IMR-90 (cell line): ENCODE data around the gene ZNF253. TPM values are rescaled to one million over a fixed set of nuclear protein-coding genes. Genes with fewer than 3 reads are reported as not detected.

Source experiments
- ATAC-seq: fragments of 200-7000 bp; cut with Tn5 transposase; 2 replicates; pipeline ENCODE4 v1.9.1; 2020; ENCODE audit warnings: low read depth, mild to moderate bottlenecking, moderate library complexity
- BruUV-seq: library from RNA; stranded (reverse); fragments of 400-500 nt; replicated peaks from 2 replicates; lab custom pipeline; 2021; lab: Mats Ljungman, UMichigan
- CTCF ChIA-PET: fragments of 300-600 bp; formaldehyde crosslinking; extraction: SDS; loops from one replicate; lab custom pipeline; 2021; ENCODE audit warnings: antibody characterized with exemption; lab: Yijun Ruan, JAX
- POLR2A ChIA-PET: fragments of 300-600 bp; sonication (Branson Sonifier 250); formaldehyde crosslinking; loops from one replicate; lab custom pipeline; 2022; ENCODE audit warnings: antibody characterized with exemption; ENCODE audit not compliant: unreplicated experiment; lab: Charles Lee
- DNase-seq: peaks from one replicate; pipeline ENCODE4 v3.0.0; 2013
- H2AFZ ChIP-seq: replicated peaks from 2 replicates; pipeline ENCODE3; 2013; ENCODE audit warnings: low read length, mild to moderate bottlenecking; ENCODE audit not compliant: poor library complexity
- H2AK5ac ChIP-seq: 2 replicates; pipeline ENCODE4 v1.6.1; 2013; ENCODE audit warnings: low read depth, low read length, inconsistent platforms
- H2AK9ac ChIP-seq: replicated peaks from 2 replicates; pipeline ENCODE3; 2013; ENCODE audit warnings: mild to moderate bottlenecking, low read depth, low read length, moderate library complexity; ENCODE audit not compliant: poor library complexity
- H2BK120ac ChIP-seq: 2 replicates; pipeline ENCODE4 v1.6.1; 2013; ENCODE audit warnings: low read depth, low read length, inconsistent platforms
- H2BK15ac ChIP-seq: 3 replicates; pipeline ENCODE4 v1.6.1; 2013; ENCODE audit warnings: low read depth, low read length, inconsistent platforms
- H2BK20ac ChIP-seq: 2 replicates; pipeline ENCODE4 v1.6.1; 2013; ENCODE audit warnings: low read depth, mild to moderate bottlenecking, inconsistent platforms, low read length, moderate library complexity
- H2BK5ac ChIP-seq: 2 replicates; pipeline ENCODE4 v1.6.1; 2013; ENCODE audit warnings: mild to moderate bottlenecking, low read depth, low read length, inconsistent platforms; ENCODE audit not compliant: poor library complexity, severe bottlenecking
- H3K14ac ChIP-seq: replicated peaks from 2 replicates; pipeline ENCODE4 v1.6.1; 2013; ENCODE audit warnings: low read depth, low read length, inconsistent platforms
- H3K18ac ChIP-seq: 2 replicates; pipeline ENCODE4 v1.6.1; 2013; ENCODE audit warnings: low read depth, low read length, control low read depth
- H3K23ac ChIP-seq: 2 replicates; pipeline ENCODE4 v1.6.1; 2013; ENCODE audit warnings: low read depth, low read length, inconsistent platforms
- H3K27ac ChIP-seq: 2 replicates; pipeline ENCODE4 v1.5.1; 2013; ENCODE audit warnings: mild to moderate bottlenecking, control low read depth, low read length; ENCODE audit not compliant: insufficient read depth
- H3K27me3 ChIP-seq: 2 replicates; pipeline ENCODE4 v1.6.1; 2013; ENCODE audit warnings: low read length; ENCODE audit not compliant: control insufficient read depth, insufficient read depth
- H3K36me3 ChIP-seq: 2 replicates; pipeline ENCODE4 v1.6.1; 2013; ENCODE audit warnings: low read length, mixed read lengths; ENCODE audit not compliant: control insufficient read depth, insufficient read depth
- H3K4ac ChIP-seq: 2 replicates; pipeline ENCODE4 v1.6.1; 2013; ENCODE audit warnings: low read depth, low read length, inconsistent platforms
- H3K4me1 ChIP-seq: 2 replicates; pipeline ENCODE4 v1.6.1; 2013; ENCODE audit warnings: low read length, mixed read lengths; ENCODE audit not compliant: control insufficient read depth, insufficient read depth
- H3K4me2 ChIP-seq: 2 replicates; pipeline ENCODE4 v1.6.1; 2013; ENCODE audit warnings: low read depth, mild to moderate bottlenecking, control low read depth, low read length, moderate library complexity
- H3K4me3 ChIP-seq: 2 replicates; pipeline ENCODE4 v1.5.1; 2013; ENCODE audit warnings: low read depth, mild to moderate bottlenecking, control low read depth, low read length, moderate library complexity; ENCODE audit not compliant: insufficient read depth
- H3K56ac ChIP-seq: 2 replicates; pipeline ENCODE4 v1.6.1; 2013; ENCODE audit warnings: low read length, inconsistent platforms; ENCODE audit not compliant: insufficient read depth; ENCODE audit errors: extremely low read depth
- H3K79me1 ChIP-seq, 2 experiments: 2 replicates each; pipeline ENCODE4 v1.6.1; 2013; ENCODE audit warnings: low read length in 2 of 2, inconsistent platforms in 1 of 2, low read depth in 1 of 2
- H3K9ac ChIP-seq: 2 replicates; pipeline ENCODE4 v1.6.1; 2013; ENCODE audit warnings: low read depth, low read length, control low read depth
- H3K9me1 ChIP-seq: 2 replicates; pipeline ENCODE4 v1.6.1; 2013; ENCODE audit warnings: low read length, inconsistent platforms; ENCODE audit not compliant: insufficient read depth
- H3K9me3 ChIP-seq: 2 replicates; pipeline ENCODE4 v1.6.1; 2013; ENCODE audit warnings: low read length; ENCODE audit not compliant: control insufficient read depth, insufficient read depth
- H4K20me1 ChIP-seq: 2 replicates; pipeline ENCODE4 v1.6.1; 2013; ENCODE audit warnings: low read length, inconsistent platforms; ENCODE audit not compliant: insufficient read depth
- H4K5ac ChIP-seq: 2 replicates; pipeline ENCODE4 v1.6.1; 2013; ENCODE audit warnings: mild to moderate bottlenecking, low read depth, low read length, control low read depth
- H4K8ac ChIP-seq, 2 experiments: 2 replicates each; pipeline ENCODE4 v1.6.1; 2013; ENCODE audit warnings: low read depth in 2 of 2, low read length in 2 of 2, control low read depth in 1 of 2, inconsistent platforms in 1 of 2
- H4K91ac ChIP-seq: 2 replicates; pipeline ENCODE4 v1.6.1; 2013; ENCODE audit warnings: low read depth, low read length, inconsistent platforms; ENCODE audit not compliant: insufficient read depth
- FOS ChIP-seq: fragments of 150-350 bp; IDR thresholded peaks from 2 replicates; pipeline ENCODE4 v1.6.1; 2016; ENCODE audit warnings: low read depth, low read length
- RAD21 ChIP-seq: IDR thresholded peaks from 2 replicates; pipeline ENCODE4 v1.6.1; 2012; ENCODE audit warnings: low read length, improper control_type of control experiment
- RCOR1 ChIP-seq: IDR thresholded peaks from 2 replicates; pipeline ENCODE4 v1.6.1; 2012; ENCODE audit warnings: mild to moderate bottlenecking, low read length, improper control_type of control experiment; ENCODE audit not compliant: insufficient replicate concordance
- WGBS, 2 experiments: methylation state at CpG; one replicate each; pipeline versions ENCODE4 v1.1.5 to v1.1.7; 2013; ENCODE audit warnings: missing lambda C conversion rate in 2 of 2; ENCODE audit not compliant: insufficient read length in 1 of 2; ENCODE audit errors: extremely low coverage in 2 of 2; 5-methylcytosine and 5-hydroxymethylcytosine counted together
- dilution Hi-C: fragments of 300-500 bp; cut with HindIII; formaldehyde crosslinking; loops from one replicate; pipeline ENCODE4 v1.14.3; 2018; ENCODE audit warnings: low sequenced_read_pairs; ENCODE audit not compliant: unreplicated experiment
- in situ Hi-C: fragments of 300-500 bp; cut with MboI; formaldehyde crosslinking; loops from 3 replicates; pipeline ENCODE4 v1.14.3; 2019; ENCODE audit warnings: low sequenced_read_pairs, inconsistent platforms, mixed read lengths
- intact Hi-C: fragments of 100-400 bp; cut with micrococcal nuclease; formaldehyde crosslinking; loops from 2 replicates; pipeline ENCODE4 v1.10.0; 2022
- polyA plus RNA-seq, 3 experiments: library from polyadenylated mRNA; depleted of rRNA; stranded (reverse); fragments of >200 nt; gene quantifications; 2 replicates each; pipeline ENCODE4 v1.2.3, GENCODE V29; 2012; ENCODE audit warnings: low replicate concordance in 1 of 3
- total RNA-seq: library from RNA; depleted of rRNA; stranded (reverse); fragments of >200 nt; gene quantifications from 2 replicates; pipeline ENCODE4 v1.2.3, GENCODE V29; 2012
- TF ChIP-seq, protein P1 (sequence below): conservative IDR thresholded peaks from 2 replicates; pipeline ENCODE4 v1.5.1; 2012; ENCODE audit warnings: mild to moderate bottlenecking, low read depth, low read length, improper control_type of control experiment

ZNF253 gene
- total and polyA plus RNA-seq, 2 of the 4 experiments (the other 2 are of a cell fraction): 0.74 to 3.4 TPM

DNA sequence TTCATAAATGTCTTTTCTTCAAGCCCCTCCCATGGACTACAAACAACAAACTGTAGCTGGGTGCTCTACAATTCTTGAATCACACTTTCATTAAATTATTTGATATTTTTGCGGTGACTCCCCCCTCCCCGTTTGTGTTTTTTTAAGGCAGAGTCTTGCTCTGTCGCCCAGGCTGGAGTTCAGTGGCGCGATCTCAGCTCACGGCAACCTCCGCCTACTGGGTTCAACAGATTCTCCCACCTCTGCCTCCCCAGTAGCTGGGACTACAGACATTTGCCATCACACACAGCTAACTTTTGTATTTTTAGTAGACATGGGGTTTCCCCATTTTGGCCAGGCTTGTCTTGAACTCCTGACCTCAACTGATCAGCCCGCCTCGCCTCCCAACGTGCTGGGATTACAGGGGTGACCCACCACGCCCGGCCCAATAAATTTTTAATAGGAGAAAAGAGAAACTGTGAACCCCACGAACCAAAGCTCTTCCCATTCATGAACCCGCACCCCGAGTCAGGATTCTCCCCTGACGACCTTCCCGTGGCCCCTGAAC, 44.8 kb upstream of the ZNF253 start:
- ATAC-seq (no peak; the same call in 1 of the 2 replicates), DNase-seq (no peak)
- Histone ChIP-seq H4K8ac (peak overlapping the region; percentile 62 to 96; a peak in 2 of 4 replicates), H3K56ac (no peak overlapping the region), H3K36me3 (peaks cover 15% of the 10 kb centered on the region; the same call in 1 of the 2 replicates), H3K27me3 (no peaks in the 10 kb centered on the region), H2BK15ac (no peak overlapping the region), H3K9ac (peak overlapping the region; percentile 97), H3K79me1 (0 out of 4 replicates have a peak, but pooled peaks cover 0 to 4% of the 10 kb centered on the region in 2 experiments), H4K91ac (no peak overlapping the region), H2BK5ac (no peak overlapping the region), H2BK20ac (no peak overlapping the region), H3K18ac (no peak overlapping the region), H3K9me1 (no peaks in the 10 kb centered on the region), H3K4me2 (peak overlapping the region; percentile 53), H3K23ac (no peak overlapping the region), H2AK5ac (no peak overlapping the region), H3K4me1 (no peaks in the 10 kb centered on the region), H4K5ac (no peak overlapping the region), H3K4ac (no peak overlapping the region), H3K14ac (no peak overlapping the region), H3K4me3 (peak overlapping the region; percentile 98), H3K27ac (peak overlapping the region; percentile 97), H3K9me3 (peaks cover 40% of the 10 kb centered on the region), H4K20me1 (no peaks in the 10 kb centered on the region), H2BK120ac (no peak overlapping the region), H2AK9ac (peak overlapping the region; percentile 75), H2AFZ (peak overlapping the region; percentile 98)
- in situ Hi-C loops (no loop called here), dilution Hi-C loops (no loop called here), intact Hi-C loops (loop anchor here (5.0 kb wide), 1 partner anchor 46 kb away; the partner anchor contains the start of gene ZNF253)
- ChIA-PET CTCF (interaction anchor here (0.7 kb wide), 1 partner anchor 205 kb away, joined by 3 read pairs; no protein-coding TSS in a partner anchor), POLR2A (interaction anchor here (0.6 to 0.7 kb wide), 3 partner anchors 15 to 324 kb away, joined by 4 to 9 read pairs (median 4); no protein-coding TSS in a partner anchor)
- no TSS peak for BruUV-seq
- TF ChIP-seq, protein P1, sequence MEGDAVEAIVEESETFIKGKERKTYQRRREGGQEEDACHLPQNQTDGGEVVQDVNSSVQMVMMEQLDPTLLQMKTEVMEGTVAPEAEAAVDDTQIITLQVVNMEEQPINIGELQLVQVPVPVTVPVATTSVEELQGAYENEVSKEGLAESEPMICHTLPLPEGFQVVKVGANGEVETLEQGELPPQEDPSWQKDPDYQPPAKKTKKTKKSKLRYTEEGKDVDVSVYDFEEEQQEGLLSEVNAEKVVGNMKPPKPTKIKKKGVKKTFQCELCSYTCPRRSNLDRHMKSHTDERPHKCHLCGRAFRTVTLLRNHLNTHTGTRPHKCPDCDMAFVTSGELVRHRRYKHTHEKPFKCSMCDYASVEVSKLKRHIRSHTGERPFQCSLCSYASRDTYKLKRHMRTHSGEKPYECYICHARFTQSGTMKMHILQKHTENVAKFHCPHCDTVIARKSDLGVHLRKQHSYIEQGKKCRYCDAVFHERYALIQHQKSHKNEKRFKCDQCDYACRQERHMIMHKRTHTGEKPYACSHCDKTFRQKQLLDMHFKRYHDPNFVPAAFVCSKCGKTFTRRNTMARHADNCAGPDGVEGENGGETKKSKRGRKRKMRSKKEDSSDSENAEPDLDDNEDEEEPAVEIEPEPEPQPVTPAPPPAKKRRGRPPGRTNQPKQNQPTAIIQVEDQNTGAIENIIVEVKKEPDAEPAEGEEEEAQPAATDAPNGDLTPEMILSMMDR: no peak
- TF ChIP-seq RCOR1 (no peak), FOS (no peak), RAD21 (no peak)
- no CpG with 5 or more reads among the region's 17 CpGs for WGBS, 2 experiments
